MG63 (cell line): ENCODE measurements around the gene CES4A. TPM values are rescaled to one million over a fixed set of nuclear protein-coding genes. Genes with fewer than 3 reads are reported as not detected.
A peak's percentile ranks its signal among the peaks of the same experiment; 100 is the strongest.
"Not testable (repeated sequence)": the region's sequence is repeated elsewhere in the genome, so short reads cannot be mapped to it uniquely, and the experiment has no call there.

ENCODE experiments used
- DNase-seq: peaks from one replicate; pipeline ENCODE4 v3.0.0-alpha.2; 2020
- H3K27me3 ChIP-seq: fragments of 250-450 bp; sonication (Bioruptor Pico); 2 replicates; pipeline ENCODE4 v1.5.1; 2020; ENCODE audit warnings: mild to moderate bottlenecking, moderate library complexity
- H3K36me3 ChIP-seq: fragments of 250-450 bp; sonication (Bioruptor Pico); 2 replicates; pipeline ENCODE4 v1.5.1; 2020; ENCODE audit warnings: mild to moderate bottlenecking, moderate library complexity
- H3K4me3 ChIP-seq: fragments of 250-450 bp; sonication (Bioruptor Pico); 2 replicates; pipeline ENCODE4 v1.5.1; 2020; ENCODE audit warnings: mild to moderate bottlenecking, moderate library complexity
- H3K9me3 ChIP-seq: fragments of 250-450 bp; sonication (Bioruptor Pico); 2 replicates; pipeline ENCODE4 v1.5.1; 2020; ENCODE audit warnings: mild to moderate bottlenecking, moderate library complexity
- total RNA-seq: library from RNA; depleted of rRNA; stranded (reverse); fragments of >200 nt; shearing (Covaris generic); gene quantifications from 2 replicates; pipeline ENCODE4 v1.2.3, GENCODE V29; 2014; ENCODE audit warnings: low replicate concordance; rRNA removed

Gene CES4A
- 0.82 TPM in 1 of 2 replicates, not detected in the other for total RNA-seq

GRCh38 chr16:66988197-66988788 lies at the start of gene CES4A:
TSS of gene CES4A (plus strand) at chr16:66988589. CDS start at chr16:66988773, 184 bp downstream.
- no peak within 1 kb of the TSS for H3K4me3 ChIP-seq
- DNase-seq = peak; percentile 76
- no peaks in the 10 kb centered on the region for H3K9me3 ChIP-seq
- H3K27me3 ChIP-seq = no peaks in the 10 kb centered on the region
- H3K36me3 ChIP-seq = no peaks in the 10 kb centered on the region

GRCh38 chr16:66939366-66939765 lies 49.0 kb upstream of the CES4A start:
- no peaks in the 10 kb centered on the region for H3K9me3 ChIP-seq
- no peak for DNase-seq
- H3K27me3 ChIP-seq = no peaks in the 10 kb centered on the region
- no peaks in the 10 kb centered on the region; the same call in none of the 2 replicates for H3K36me3 ChIP-seq
- no peak overlapping the region for H3K4me3 ChIP-seq

- Histone ChIP-seq H3K9me3 (no peaks in the 10 kb centered on the region), H3K4me3 (no peak overlapping the region), H3K36me3 (no peaks in the 10 kb centered on the region; the same call in none of the 2 replicates), H3K27me3 (no peaks in the 10 kb centered on the region)
- no peak for DNase-seq
Observed at GRCh38 chr16:66940236-66940635, 48.2 kb upstream of the CES4A start.

GRCh38 chr16:66942981-66943380 lies 45.4 kb upstream of the CES4A start:
- no peak overlapping the region for H3K4me3 ChIP-seq
- H3K9me3 ChIP-seq = no peaks in the 10 kb centered on the region
- H3K36me3 ChIP-seq = no peaks in the 10 kb centered on the region; the same call in 1 of the 2 replicates
- H3K27me3 ChIP-seq = no peaks in the 10 kb centered on the region
- DNase-seq = no peak

- Histone ChIP-seq H3K9me3 (no peaks in the 10 kb centered on the region), H3K4me3 (no peak overlapping the region), H3K36me3 (no peaks in the 10 kb centered on the region; the same call in 1 of the 2 replicates), H3K27me3 (no peaks in the 10 kb centered on the region)
- DNase-seq = no peak
Observed at GRCh38 chr16:66943426-66944053, 44.8 kb upstream of the CES4A start.

- Histone ChIP-seq H3K27me3 (no peaks in the 10 kb centered on the region), H3K9me3 (no peaks in the 10 kb centered on the region), H3K4me3 (no peak overlapping the region), H3K36me3 (no peaks in the 10 kb centered on the region; the same call in 1 of the 2 replicates)
- no peak for DNase-seq
Observed at GRCh38 chr16:66944054-66944441, 44.3 kb upstream of the CES4A start.

- DNase-seq, H3K36me3 ChIP-seq, H3K27me3 ChIP-seq, H3K4me3 ChIP-seq, H3K9me3 ChIP-seq: not testable (repeated sequence)
Observed at GRCh38 chr16:66944971-66945370, 43.4 kb upstream of the CES4A start.

GRCh38 chr16:66945939-66946338 lies 42.5 kb upstream of the CES4A start:
- Histone ChIP-seq H3K4me3 (no peak overlapping the region), H3K9me3 (no peaks in the 10 kb centered on the region), H3K27me3 (no peaks in the 10 kb centered on the region), H3K36me3 (no peaks in the 10 kb centered on the region)
- no peak for DNase-seq

- H3K4me3 ChIP-seq = no peak overlapping the region
- H3K36me3 ChIP-seq = no peaks in the 10 kb centered on the region
Observed at GRCh38 chr16:66946541-66946940, 41.8 kb upstream of the CES4A start.

GRCh38 chr16:66946974-66947301 lies 41.5 kb upstream of the CES4A start:
- Histone ChIP-seq H3K36me3 (no peaks in the 10 kb centered on the region), H3K4me3 (no peak overlapping the region), H3K9me3 (no peaks in the 10 kb centered on the region), H3K27me3 (no peaks in the 10 kb centered on the region)
- no peak for DNase-seq

More at GRCh38 chr16:66946541-66946940, 41.8 kb upstream of the CES4A start:
- DNase-seq = no peak
- Histone ChIP-seq H3K27me3 (no peaks in the 10 kb centered on the region), H3K9me3 (no peaks in the 10 kb centered on the region)

GRCh38 chr16:66947302-66948065 lies 40.9 kb upstream of the CES4A start:
- DNase-seq = peak; percentile 51
- Histone ChIP-seq H3K36me3 (no peaks in the 10 kb centered on the region), H3K4me3 (peak overlapping the region; percentile 38), H3K27me3 (no peaks in the 10 kb centered on the region), H3K9me3 (no peaks in the 10 kb centered on the region)

- Histone ChIP-seq H3K36me3 (no peaks in the 10 kb centered on the region), H3K27me3 (no peaks in the 10 kb centered on the region), H3K4me3 (peak overlapping the region; percentile 38), H3K9me3 (no peaks in the 10 kb centered on the region)
- no peak for DNase-seq
Observed at GRCh38 chr16:66948134-66948836, 40.1 kb upstream of the CES4A start.

GRCh38 chr16:66948837-66949225 lies 39.6 kb upstream of the CES4A start:
- DNase-seq = no peak
- Histone ChIP-seq H3K4me3 (no peak overlapping the region), H3K36me3 (no peaks in the 10 kb centered on the region), H3K9me3 (no peaks in the 10 kb centered on the region), H3K27me3 (no peaks in the 10 kb centered on the region)

GRCh38 chr16:66949472-66949871 lies 38.9 kb upstream of the CES4A start:
- DNase-seq = no peak
- Histone ChIP-seq H3K9me3 (no peaks in the 10 kb centered on the region), H3K4me3 (no peak overlapping the region), H3K36me3 (no peaks in the 10 kb centered on the region), H3K27me3 (no peaks in the 10 kb centered on the region)

- DNase-seq = no peak
- H3K36me3 ChIP-seq = no peaks in the 10 kb centered on the region
- no peaks in the 10 kb centered on the region for H3K9me3 ChIP-seq
- no peaks in the 10 kb centered on the region for H3K27me3 ChIP-seq
- no peak overlapping the region for H3K4me3 ChIP-seq
Observed at GRCh38 chr16:66950437-66950836, 38.0 kb upstream of the CES4A start.

- no peak overlapping the region for H3K4me3 ChIP-seq
- no peaks in the 10 kb centered on the region for H3K9me3 ChIP-seq
- no peak for DNase-seq
- no peaks in the 10 kb centered on the region for H3K36me3 ChIP-seq
- H3K27me3 ChIP-seq = no peaks in the 10 kb centered on the region
Observed at GRCh38 chr16:66950971-66951790, 37.2 kb upstream of the CES4A start.
